Stimulated activated memory B cell treated with anti-CD40 and anti-IgM and Interleukin-4, amounts not matched to agents 10 μg/mL and 1 μg/mL and 100 μg/mL, for 72 hours (primary cell): ENCODE measurements around the gene SEH1L.

ENCODE experiments used
- ATAC-seq: fragments of 150-1000 bp; cut with Tn5 transposase; 2 replicates; pipeline ENCODE4 v1.10.0; 2021
- H3K27ac Mint-ChIP-seq: one replicate; pipeline ENCODE4 v1.8.0; 2022; ENCODE audit warnings: mild to moderate bottlenecking, mixed read lengths
- H3K27me3 Mint-ChIP-seq: one replicate; pipeline ENCODE4 v1.8.0; 2022; ENCODE audit warnings: mixed read lengths
- H3K36me3 Mint-ChIP-seq: one replicate; pipeline ENCODE4 v1.8.0; 2022; ENCODE audit warnings: mixed read lengths
- H3K4me1 Mint-ChIP-seq: one replicate; pipeline ENCODE4 v1.8.0; 2022; ENCODE audit warnings: mixed read lengths
- H3K4me3 Mint-ChIP-seq: one replicate; pipeline ENCODE4 v1.8.0; 2022; ENCODE audit warnings: mild to moderate bottlenecking, moderate library complexity, mixed read lengths
- H3K9me3 Mint-ChIP-seq: one replicate; pipeline ENCODE4 v1.8.0; 2022; ENCODE audit warnings: mixed read lengths

The SEH1L gene

DNA sequence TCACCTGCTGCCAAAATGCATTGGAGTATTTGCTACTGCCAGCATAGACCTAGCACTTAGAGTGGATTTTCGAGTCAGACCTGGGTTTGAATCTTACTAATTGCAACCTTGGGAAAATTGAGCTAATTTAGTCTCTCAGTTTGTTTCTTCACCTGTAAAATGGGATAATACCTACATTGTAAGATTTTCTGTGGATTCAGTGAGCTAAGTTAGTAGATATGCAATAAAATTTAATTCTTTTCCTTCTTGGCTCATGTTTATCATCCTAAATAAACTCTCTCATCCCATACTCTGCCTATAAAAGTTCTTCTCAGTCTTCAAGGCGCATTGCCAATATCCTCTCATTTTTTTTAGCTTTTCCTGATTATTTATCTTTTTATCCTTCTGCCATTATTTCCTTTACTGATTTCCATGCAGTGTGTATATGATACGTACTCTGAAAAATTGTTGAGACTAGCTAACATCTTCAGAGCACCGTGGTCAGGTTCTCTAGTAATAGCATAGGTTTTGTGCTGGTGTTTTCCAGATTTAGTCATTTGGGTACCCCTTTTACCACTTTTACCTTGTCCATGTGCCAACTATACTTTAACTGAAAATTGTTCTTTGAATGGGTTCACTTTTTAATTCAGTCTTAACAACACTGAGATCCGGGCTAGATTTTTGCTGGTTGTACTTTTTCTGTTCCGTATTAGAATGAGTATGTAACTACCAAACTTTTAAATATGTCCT is 50.7 kb downstream of the SEH1L start:
- Mint-ChIP-seq H3K27me3 (no peaks in the 10 kb centered on the region), H3K4me3 (peak overlapping the region; percentile 43), H3K4me1 (no peaks in the 10 kb centered on the region), H3K27ac (peak overlapping the region; percentile 27), H3K9me3 (no peaks in the 10 kb centered on the region), H3K36me3 (no peaks in the 10 kb centered on the region)
- ATAC-seq, result peak; percentile 60

DNA sequence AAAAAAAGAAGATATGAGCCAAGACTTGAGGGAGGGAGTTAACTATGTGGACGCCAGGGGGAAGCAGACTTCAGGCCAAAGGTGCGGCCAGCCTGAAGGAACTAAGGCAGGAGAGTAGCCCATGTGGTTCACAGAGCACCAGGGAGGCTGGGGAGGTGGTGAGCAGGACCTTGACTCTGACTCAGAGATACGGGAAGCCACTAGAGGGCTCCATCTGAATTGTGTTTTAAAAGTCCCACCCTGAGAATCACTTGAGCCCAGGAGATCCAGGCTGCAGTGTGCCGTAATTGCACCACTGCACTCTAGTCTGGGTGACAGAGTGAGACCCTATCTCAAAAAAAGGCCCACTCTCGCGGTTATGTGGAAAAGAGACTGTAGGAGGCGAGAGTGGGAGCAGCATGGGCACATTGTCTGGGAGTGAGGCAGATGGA is 55.7 kb downstream of the SEH1L start:
- H3K4me1 Mint-ChIP-seq, result peaks cover 15% of the 10 kb centered on the region
- H3K27ac Mint-ChIP-seq, result no peak overlapping the region
- no peaks in the 10 kb centered on the region for H3K27me3 Mint-ChIP-seq
- no peak overlapping the region for H3K4me3 Mint-ChIP-seq
- peaks cover 9% of the 10 kb centered on the region for H3K36me3 Mint-ChIP-seq
- ATAC-seq, result no peak
- H3K9me3 Mint-ChIP-seq, result no peaks in the 10 kb centered on the region

DNA sequence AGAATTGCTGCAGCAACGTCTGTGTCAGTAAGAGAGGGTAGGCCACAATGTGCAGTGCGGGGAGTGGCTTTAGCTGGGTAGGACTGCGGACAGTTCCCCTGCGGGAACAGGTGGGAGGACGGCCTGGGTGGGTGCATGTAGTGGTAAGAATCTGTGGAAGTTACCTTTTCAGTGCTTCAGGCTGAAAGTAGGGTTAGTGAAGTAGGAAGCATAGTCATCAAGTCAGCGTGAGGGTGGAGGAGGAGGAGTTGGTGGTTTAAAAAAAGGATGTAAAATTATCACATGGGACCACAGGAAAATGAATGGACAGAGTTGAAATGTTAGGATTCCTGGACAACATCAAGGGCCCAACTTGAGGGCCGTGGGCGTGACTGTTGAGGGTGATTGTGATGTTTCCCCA is 56.6 kb downstream of the SEH1L start:
- peaks cover 17% of the 10 kb centered on the region for H3K36me3 Mint-ChIP-seq
- peaks cover 15% of the 10 kb centered on the region for H3K4me1 Mint-ChIP-seq
- H3K27me3 Mint-ChIP-seq, result no peaks in the 10 kb centered on the region
- H3K27ac Mint-ChIP-seq, result no peak overlapping the region
- ATAC-seq, result no peak
- H3K9me3 Mint-ChIP-seq, result no peaks in the 10 kb centered on the region
- H3K4me3 Mint-ChIP-seq, result no peak overlapping the region

DNA sequence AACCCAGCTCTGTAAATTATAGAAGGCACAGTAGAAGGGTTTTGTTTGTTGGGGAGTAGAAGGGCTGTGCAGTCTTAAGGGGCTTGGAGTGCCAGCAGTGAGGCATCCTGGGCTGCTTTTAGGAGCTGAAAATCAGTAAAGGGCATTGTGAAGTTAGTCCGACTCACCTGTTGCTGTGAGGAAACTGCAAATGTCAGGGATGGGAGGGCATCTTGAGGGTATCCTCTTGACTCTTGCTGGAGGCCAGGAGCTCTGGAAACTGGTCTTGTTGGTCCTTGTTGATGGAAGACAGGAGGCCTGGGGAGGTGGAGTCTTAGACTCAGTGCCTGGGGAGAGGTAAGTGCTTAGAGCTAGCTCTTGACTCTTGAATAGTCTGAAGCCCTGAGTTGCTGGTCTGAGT is 57.5 kb downstream of the SEH1L start:
- Mint-ChIP-seq H3K27ac (no peak overlapping the region), H3K9me3 (no peaks in the 10 kb centered on the region), H3K27me3 (no peaks in the 10 kb centered on the region), H3K4me1 (peaks cover 15% of the 10 kb centered on the region), H3K4me3 (no peak overlapping the region), H3K36me3 (peaks cover 26% of the 10 kb centered on the region)
- ATAC-seq, result no peak

DNA sequence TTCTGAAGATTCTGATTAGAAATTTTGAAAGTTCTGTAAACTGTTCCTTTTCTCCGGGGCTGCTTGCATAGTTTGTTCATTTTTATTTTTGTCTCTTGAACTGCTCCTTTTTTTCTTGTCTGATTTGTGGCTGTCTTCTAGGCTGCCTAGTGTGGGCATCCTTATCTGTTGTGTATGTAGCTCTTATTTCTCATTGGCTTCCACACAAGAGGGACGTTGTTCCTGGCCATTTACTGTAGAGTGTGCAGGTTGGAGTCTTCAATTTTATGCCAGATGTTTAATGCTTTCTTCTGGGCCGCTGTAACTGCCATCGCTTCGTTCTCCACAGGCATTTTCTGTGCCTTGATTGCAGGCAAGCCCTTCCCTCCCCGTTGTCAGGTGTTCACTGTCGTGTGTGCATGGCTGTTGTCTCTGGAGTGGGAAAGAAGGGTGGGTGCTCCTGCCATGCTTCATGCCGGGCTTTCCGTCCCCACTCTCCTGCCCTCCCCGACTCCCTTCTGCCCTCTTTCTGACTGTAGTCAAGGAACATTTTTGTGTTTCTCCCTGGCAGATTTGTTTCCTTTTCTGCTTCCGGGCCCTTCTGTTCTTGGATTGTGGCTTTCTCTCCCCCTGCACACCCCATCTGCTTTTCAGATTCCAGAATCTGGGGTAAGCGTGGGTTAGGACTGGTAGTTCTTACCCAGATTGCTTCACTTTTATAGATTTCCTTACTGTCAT is 58.9 kb downstream of the SEH1L start:
- peaks cover 30% of the 10 kb centered on the region for H3K36me3 Mint-ChIP-seq
- no peak for ATAC-seq
- H3K27me3 Mint-ChIP-seq, result no peaks in the 10 kb centered on the region
- no peak overlapping the region for H3K4me3 Mint-ChIP-seq
- no peak overlapping the region for H3K27ac Mint-ChIP-seq
- H3K4me1 Mint-ChIP-seq, result peaks cover 15% of the 10 kb centered on the region
- H3K9me3 Mint-ChIP-seq, result no peaks in the 10 kb centered on the region

DNA sequence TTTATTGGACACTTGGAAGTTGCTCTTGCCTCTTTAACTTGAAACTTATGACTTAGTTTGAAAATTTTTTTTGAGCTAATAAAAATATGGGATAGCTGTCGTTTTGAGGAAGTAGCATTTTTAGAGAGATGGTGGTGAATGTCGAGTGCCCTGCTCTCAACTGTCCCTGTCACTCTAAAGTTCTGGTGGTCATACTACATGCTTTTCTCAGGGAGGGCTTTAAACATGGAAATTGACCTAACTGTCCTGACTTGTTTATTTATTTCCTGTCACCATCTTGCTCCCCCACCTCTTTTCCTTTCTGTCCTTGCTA is 59.4 kb downstream of the SEH1L start:
- Mint-ChIP-seq H3K9me3 (no peaks in the 10 kb centered on the region), H3K36me3 (peaks cover 35% of the 10 kb centered on the region), H3K27me3 (no peaks in the 10 kb centered on the region), H3K27ac (peak overlapping the region; percentile 2), H3K4me3 (no peak overlapping the region), H3K4me1 (peaks cover 15% of the 10 kb centered on the region)
- ATAC-seq, result no peak

DNA sequence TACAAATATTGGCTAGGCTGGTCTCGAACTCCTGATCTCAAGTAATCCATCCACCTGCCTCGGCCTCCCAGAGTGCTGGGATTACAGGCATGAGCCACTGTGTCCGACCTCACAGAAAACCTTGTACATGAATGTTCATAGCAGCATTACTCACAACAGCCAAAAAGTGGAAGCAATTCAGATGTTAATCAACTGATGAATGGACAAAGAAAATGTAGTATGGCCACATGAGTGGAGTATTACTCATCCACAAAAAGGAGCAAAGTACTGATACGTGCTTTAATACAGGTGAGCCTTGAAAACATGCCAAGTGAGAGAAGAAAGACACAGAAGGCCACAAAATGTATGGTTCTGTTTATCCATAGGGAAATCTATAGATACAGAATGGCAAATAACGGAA is 63.9 kb downstream of the SEH1L start:
- peaks cover 75% of the 10 kb centered on the region for H3K36me3 Mint-ChIP-seq
- no peak overlapping the region for H3K27ac Mint-ChIP-seq
- ATAC-seq, result no peak
- peaks cover 9% of the 10 kb centered on the region for H3K4me1 Mint-ChIP-seq
- H3K27me3 Mint-ChIP-seq, result no peaks in the 10 kb centered on the region
- H3K9me3 Mint-ChIP-seq, result no peaks in the 10 kb centered on the region
- H3K4me3 Mint-ChIP-seq, result no peak overlapping the region

DNA sequence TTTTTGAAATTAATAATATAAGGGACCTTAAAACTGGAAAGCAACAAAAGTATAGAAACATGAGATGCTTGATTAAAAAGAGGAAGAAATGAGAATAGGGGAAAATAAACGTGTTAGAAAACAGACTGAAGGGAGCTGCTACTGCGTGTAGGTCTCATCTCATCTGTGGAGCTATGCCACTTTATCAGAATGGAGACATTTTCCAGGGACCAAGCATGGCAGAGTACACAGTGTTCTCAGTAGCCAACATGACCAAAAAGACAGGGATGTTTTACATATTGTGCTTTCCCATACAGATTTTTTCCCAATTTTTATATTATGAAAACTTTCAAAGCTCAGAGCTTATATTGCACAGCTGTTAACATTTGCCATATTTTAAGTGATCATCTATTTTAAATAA is 66.4 kb downstream of the SEH1L start:
- peaks cover 75% of the 10 kb centered on the region for H3K36me3 Mint-ChIP-seq

DNA sequence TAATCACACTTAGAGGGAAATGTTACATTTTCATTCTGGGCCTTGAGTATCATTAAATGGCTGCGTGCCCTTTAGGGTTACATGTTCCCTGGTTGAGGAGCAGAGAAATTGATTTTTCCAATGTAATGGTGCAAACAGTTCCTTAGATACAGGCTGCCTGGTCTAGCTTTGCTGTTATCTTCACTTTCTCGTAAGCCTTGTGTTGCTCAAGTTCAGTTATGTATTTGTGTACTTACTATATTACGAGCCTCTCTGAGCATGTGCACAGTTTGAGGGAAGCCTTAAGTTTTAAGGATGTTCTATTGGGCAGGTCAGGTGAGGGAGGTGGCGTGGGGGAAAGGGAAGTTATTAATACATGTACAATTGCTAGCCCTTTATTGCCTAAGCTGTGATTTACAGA is 67.0 kb downstream of the SEH1L start:
- Mint-ChIP-seq H3K4me3 (no peak overlapping the region), H3K36me3 (peaks cover 74% of the 10 kb centered on the region), H3K27me3 (no peaks in the 10 kb centered on the region), H3K9me3 (no peaks in the 10 kb centered on the region), H3K4me1 (no peaks in the 10 kb centered on the region), H3K27ac (no peak overlapping the region)
- no peak for ATAC-seq

More for the DNA sequence above, 66.4 kb downstream of the SEH1L start:
- H3K27me3 Mint-ChIP-seq, result no peaks in the 10 kb centered on the region
- no peaks in the 10 kb centered on the region for H3K4me1 Mint-ChIP-seq
- no peaks in the 10 kb centered on the region for H3K9me3 Mint-ChIP-seq
- ATAC-seq, result no peak
- H3K27ac Mint-ChIP-seq, result no peak overlapping the region
- no peak overlapping the region for H3K4me3 Mint-ChIP-seq

DNA sequence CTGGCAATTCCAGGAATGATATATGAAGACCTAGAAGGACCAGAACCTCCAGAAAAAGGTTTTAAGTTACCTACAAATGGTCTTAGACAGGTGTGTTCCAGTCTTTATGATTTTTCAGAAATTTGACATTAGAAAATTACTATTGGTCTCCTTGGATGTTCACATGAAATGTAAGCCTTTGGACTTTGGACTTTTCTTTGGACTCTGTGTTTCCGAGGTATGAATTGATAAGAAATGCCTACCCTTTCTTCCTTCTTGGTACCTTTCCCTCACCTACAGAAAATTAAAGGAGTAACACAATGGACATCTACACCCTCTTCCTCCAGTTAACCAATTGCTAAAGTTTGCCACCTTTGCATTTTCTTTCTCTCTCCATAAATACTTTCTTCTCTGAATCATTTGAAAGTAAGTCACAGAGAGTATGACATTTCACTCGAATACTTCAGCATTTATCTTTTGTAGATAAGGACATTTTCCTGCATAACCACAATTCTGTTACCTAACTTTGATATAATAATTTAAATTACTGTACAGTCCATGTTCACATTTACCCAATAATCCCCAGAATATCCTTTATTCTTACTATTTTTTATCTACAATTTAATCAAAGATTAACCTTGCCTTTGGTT is 69.5 kb downstream of the SEH1L start:
- H3K4me3 Mint-ChIP-seq, result no peak overlapping the region
- no peak for ATAC-seq
- H3K27me3 Mint-ChIP-seq, result no peaks in the 10 kb centered on the region
- H3K4me1 Mint-ChIP-seq, result peaks cover 14% of the 10 kb centered on the region
- H3K36me3 Mint-ChIP-seq, result peaks cover 83% of the 10 kb centered on the region
- H3K27ac Mint-ChIP-seq, result no peak overlapping the region
- no peaks in the 10 kb centered on the region for H3K9me3 Mint-ChIP-seq

DNA sequence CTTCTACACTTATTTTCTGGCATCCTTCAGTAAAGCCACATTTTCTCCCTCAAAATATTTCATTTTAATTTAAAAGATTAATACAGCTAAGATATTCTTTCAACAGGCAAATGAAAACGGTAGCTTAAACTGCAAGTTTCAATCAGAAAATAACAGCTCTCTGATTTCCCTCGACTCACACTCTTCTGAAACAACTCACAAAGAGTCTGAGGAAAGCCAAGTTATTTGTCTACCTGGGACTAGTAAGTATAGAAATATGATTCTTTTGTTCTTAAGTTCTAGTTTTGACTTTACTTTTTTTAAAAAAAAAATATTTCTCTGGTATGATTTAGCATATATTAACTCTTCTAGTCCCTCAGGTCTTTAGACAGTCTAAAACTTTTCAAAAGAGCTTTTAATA is 70.6 kb downstream of the SEH1L start:
- ATAC-seq, result no peak
- H3K4me3 Mint-ChIP-seq, result no peak overlapping the region
- H3K36me3 Mint-ChIP-seq, result peaks cover 83% of the 10 kb centered on the region
- no peaks in the 10 kb centered on the region for H3K27me3 Mint-ChIP-seq
- H3K27ac Mint-ChIP-seq, result no peak overlapping the region
- H3K9me3 Mint-ChIP-seq, result no peaks in the 10 kb centered on the region
- H3K4me1 Mint-ChIP-seq, result peaks cover 14% of the 10 kb centered on the region

DNA sequence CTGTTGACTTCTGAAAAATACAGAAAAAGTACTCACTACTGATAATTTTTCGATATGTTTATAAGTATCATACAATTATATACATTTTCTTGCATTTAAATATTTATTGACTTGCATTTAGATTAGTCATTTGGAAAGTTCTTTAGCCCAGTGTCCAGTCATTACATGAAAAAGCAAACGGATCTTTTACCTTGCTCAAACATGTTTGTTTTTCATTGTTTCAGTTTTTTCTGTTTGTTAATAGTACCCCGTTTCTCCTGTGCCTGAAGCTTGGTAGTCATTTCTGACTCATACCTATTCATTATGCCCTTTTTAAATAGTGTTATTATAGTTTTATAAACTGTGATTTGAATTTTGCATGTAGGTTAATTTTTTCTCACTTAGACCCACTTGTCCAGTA is 71.5 kb downstream of the SEH1L start:
- H3K36me3 Mint-ChIP-seq, result peaks cover 83% of the 10 kb centered on the region
- no peak overlapping the region for H3K4me3 Mint-ChIP-seq
- no peak overlapping the region for H3K27ac Mint-ChIP-seq
- H3K4me1 Mint-ChIP-seq, result peaks cover 14% of the 10 kb centered on the region
- ATAC-seq, result no peak
- no peaks in the 10 kb centered on the region for H3K9me3 Mint-ChIP-seq
- no peaks in the 10 kb centered on the region for H3K27me3 Mint-ChIP-seq

DNA sequence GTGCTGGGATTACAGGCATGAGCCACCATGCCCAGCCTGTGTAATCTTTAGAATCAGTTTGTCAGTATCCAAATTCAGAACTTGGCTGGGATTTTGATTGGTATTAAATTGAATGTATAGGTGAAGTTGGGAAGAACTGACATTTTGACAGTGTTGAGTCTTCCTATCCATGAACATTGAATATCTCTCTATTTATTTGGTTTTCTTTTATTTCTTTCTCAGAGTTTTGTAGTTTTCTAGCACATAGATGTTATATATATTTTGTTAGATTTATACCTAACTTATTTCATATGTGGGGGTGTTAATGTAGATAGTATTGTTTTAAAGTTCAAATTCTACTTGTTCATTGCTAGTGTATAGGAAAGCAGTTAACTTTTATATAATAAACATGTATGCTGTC is 74.8 kb downstream of the SEH1L start:
- H3K27ac Mint-ChIP-seq, result no peak overlapping the region
- H3K36me3 Mint-ChIP-seq, result peaks cover 72% of the 10 kb centered on the region
- ATAC-seq, result no peak
- no peaks in the 10 kb centered on the region for H3K9me3 Mint-ChIP-seq
- peaks cover 14% of the 10 kb centered on the region for H3K4me1 Mint-ChIP-seq
- H3K4me3 Mint-ChIP-seq, result no peak overlapping the region
- no peaks in the 10 kb centered on the region for H3K27me3 Mint-ChIP-seq

DNA sequence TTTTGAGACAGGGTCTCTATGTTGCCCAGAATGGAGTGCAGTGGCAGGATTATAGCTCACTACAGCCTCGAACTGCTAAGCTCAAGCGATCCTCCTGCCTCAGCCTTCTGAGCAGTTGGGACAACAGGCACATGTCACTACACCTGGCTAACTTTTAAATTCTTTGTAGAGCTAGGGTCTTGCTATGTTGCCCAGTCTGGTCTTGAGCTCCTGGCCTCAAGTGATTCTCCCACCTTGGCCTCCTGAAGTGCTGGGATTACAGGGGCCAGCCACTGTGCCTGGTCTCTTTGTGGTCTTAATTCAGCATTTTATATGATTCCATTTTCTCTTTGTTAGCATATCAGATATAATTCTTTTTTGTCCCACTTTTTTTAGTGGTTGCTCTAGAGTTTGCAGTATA is 77.4 kb downstream of the SEH1L start:
- H3K36me3 Mint-ChIP-seq, result peaks cover 64% of the 10 kb centered on the region
- no peak overlapping the region for H3K4me3 Mint-ChIP-seq
- no peaks in the 10 kb centered on the region for H3K9me3 Mint-ChIP-seq
- no peak overlapping the region for H3K27ac Mint-ChIP-seq
- no peaks in the 10 kb centered on the region for H3K27me3 Mint-ChIP-seq
- H3K4me1 Mint-ChIP-seq, result peaks cover 14% of the 10 kb centered on the region
- ATAC-seq, result no peak

DNA sequence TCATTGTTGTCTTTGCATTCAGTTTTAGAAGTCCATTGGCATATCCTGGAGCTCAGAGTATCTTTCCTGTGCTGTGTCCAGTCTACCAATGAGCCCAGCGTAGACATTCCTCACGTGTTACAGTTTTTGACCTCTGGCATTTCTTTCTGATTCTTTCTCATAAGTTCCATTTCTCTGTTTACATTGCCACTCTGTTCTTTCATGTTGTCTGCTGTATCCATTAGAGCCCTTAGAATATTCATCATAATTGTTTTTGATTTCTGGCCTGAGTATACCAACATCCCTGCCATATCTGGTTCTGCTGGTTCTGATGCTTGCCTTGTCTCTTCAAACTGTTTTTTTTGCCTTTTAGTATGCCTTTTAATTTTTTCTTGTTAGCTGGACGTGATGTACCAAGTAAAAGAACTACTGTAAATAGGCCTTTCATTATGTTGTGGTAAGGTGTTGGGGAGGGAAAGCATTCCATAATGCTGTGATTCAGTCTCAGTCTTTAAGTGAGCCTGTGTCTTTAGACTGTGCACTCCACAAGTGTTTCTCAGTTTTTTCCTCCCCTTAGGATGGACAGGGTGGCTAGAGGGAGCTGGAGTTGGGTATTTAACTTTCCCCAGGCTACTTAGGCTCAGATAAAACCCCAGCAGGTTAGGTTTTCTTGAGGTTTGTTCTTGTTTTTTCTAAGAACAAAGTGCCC is 78.9 kb downstream of the SEH1L start:
- ATAC-seq, result no peak
- Mint-ChIP-seq H3K27ac (no peak overlapping the region), H3K36me3 (peaks cover 61% of the 10 kb centered on the region), H3K27me3 (no peaks in the 10 kb centered on the region), H3K9me3 (no peaks in the 10 kb centered on the region), H3K4me1 (peaks cover 3% of the 10 kb centered on the region), H3K4me3 (no peak overlapping the region)
